Panc1 (cell line): Measurements from ENCODE around the gene MAP3K2. TPM values are rescaled to one million over a fixed set of nuclear protein-coding genes. Genes with fewer than 3 reads are reported as not detected.

ENCODE experiments used
- ATAC-seq: fragments of 200-7000 bp; cut with Tn5 transposase; 2 replicates; pipeline ENCODE4 v1.9.1; 2020; ENCODE audit warnings: mild to moderate bottlenecking, moderate library complexity
- BruUV-seq: library from RNA; stranded (reverse); fragments of 400-500 nt; replicated peaks from 2 replicates; lab custom pipeline; 2021; lab: Mats Ljungman, UMichigan
- CTCF ChIA-PET: fragments of 300-600 bp; sonication (Branson Sonifier 250); formaldehyde crosslinking; loops from one replicate; lab custom pipeline; 2022; ENCODE audit warnings: antibody characterized with exemption; lab: Charles Lee
- POLR2A ChIA-PET: fragments of 300-600 bp; sonication (Branson Sonifier 250); formaldehyde crosslinking; loops from one replicate; lab custom pipeline; 2022; ENCODE audit warnings: antibody characterized with exemption; lab: Charles Lee
- DNase-seq: peaks from one replicate; pipeline ENCODE4 v3.0.0-alpha.2; 2010; ENCODE audit warnings: low read depth, low spot score
- H3K27ac ChIP-seq: 2 replicates; pipeline ENCODE4 v1.5.1; 2011; ENCODE audit warnings: mild to moderate bottlenecking, low read length, inconsistent platforms
- H3K27me3 ChIP-seq: fragments of 200-500 bp; sonication (Bioruptor generic); 2 replicates; pipeline ENCODE4 v1.6.0; 2014; ENCODE audit warnings: low read length, inconsistent platforms; ENCODE audit not compliant: control insufficient read depth, insufficient read depth
- H3K36me3 ChIP-seq: fragments of 200-500 bp; sonication (Bioruptor generic); 2 replicates; pipeline ENCODE4 v1.5.1; 2014; ENCODE audit warnings: inconsistent platforms, mild to moderate bottlenecking, low read length, moderate library complexity; ENCODE audit not compliant: control insufficient read depth, insufficient read depth
- H3K4me1 ChIP-seq: 2 replicates; pipeline ENCODE4 v1.5.1; 2011; ENCODE audit warnings: inconsistent platforms, mild to moderate bottlenecking, low read length, moderate library complexity; ENCODE audit not compliant: control insufficient read depth, insufficient read depth
- H3K4me3 ChIP-seq, 2 experiments: 2 replicates each; pipeline ENCODE4 v1.5.1; 2011 to 2012; ENCODE audit warnings: low read depth in 2 of 2, low read length in 2 of 2, mild to moderate bottlenecking in 2 of 2, inconsistent platforms in 1 of 2, moderate library complexity in 1 of 2
- H3K9me3 ChIP-seq: fragments of 200-500 bp; sonication (Bioruptor generic); 2 replicates; pipeline ENCODE4 v1.5.1; 2014; ENCODE audit warnings: low read depth, mild to moderate bottlenecking, inconsistent platforms, low read length, moderate library complexity; ENCODE audit not compliant: control insufficient read depth, insufficient read depth
- POLR2AphosphoS5 ChIP-seq: IDR thresholded peaks from 2 replicates; pipeline ENCODE4 v1.6.1; 2012; ENCODE audit warnings: mild to moderate bottlenecking, low read depth, low read length, moderate library complexity
- SIN3A ChIP-seq: IDR thresholded peaks from 2 replicates; pipeline ENCODE4 v1.6.1; 2012; ENCODE audit warnings: low read depth, mild to moderate bottlenecking, low read length, moderate library complexity, borderline replicate concordance; ENCODE audit not compliant: insufficient read depth
- TCF7L2 ChIP-seq: IDR thresholded peaks from 2 replicates; pipeline ENCODE4 v1.6.1; 2011; ENCODE audit warnings: mild to moderate bottlenecking, low read depth, low read length, inconsistent platforms
- in situ Hi-C: cut with HindIII; loops from 2 replicates; pipeline ENCODE4 v1.10.0; 2016; ENCODE audit warnings: low sequenced_read_pairs, low pct_unique_long_range_greater_than_20kb
- intact Hi-C: fragments of 100-400 bp; cut with micrococcal nuclease; formaldehyde crosslinking; loops from one replicate; pipeline ENCODE4 v1.10.0; 2022; ENCODE audit not compliant: unreplicated experiment
- total RNA-seq: library from RNA; stranded (reverse); gene quantifications from one replicate; pipeline ENCODE4 v1.2.1, GENCODE V29; 2021; ENCODE audit not compliant: unreplicated experiment
- TF ChIP-seq, protein P1 (sequence below): fragments of 450-650 bp; IDR thresholded peaks from 2 replicates; pipeline ENCODE4 v1.5.1; 2017; ENCODE audit warnings: mild to moderate bottlenecking
- TF ChIP-seq, protein P2 (sequence below), 2 experiments: IDR thresholded peaks; 2 replicates each; pipeline ENCODE4 v1.6.1; 2011 to 2012; ENCODE audit warnings: low read depth in 2 of 2, control low read depth in 1 of 2, low read length in 1 of 2, mild to moderate bottlenecking in 1 of 2, moderate library complexity in 1 of 2; ENCODE audit not compliant: insufficient read depth in 1 of 2

MAP3K2 gene
- total RNA-seq, 1 experiment from 2014 or later = 70.6 TPM

DNA sequence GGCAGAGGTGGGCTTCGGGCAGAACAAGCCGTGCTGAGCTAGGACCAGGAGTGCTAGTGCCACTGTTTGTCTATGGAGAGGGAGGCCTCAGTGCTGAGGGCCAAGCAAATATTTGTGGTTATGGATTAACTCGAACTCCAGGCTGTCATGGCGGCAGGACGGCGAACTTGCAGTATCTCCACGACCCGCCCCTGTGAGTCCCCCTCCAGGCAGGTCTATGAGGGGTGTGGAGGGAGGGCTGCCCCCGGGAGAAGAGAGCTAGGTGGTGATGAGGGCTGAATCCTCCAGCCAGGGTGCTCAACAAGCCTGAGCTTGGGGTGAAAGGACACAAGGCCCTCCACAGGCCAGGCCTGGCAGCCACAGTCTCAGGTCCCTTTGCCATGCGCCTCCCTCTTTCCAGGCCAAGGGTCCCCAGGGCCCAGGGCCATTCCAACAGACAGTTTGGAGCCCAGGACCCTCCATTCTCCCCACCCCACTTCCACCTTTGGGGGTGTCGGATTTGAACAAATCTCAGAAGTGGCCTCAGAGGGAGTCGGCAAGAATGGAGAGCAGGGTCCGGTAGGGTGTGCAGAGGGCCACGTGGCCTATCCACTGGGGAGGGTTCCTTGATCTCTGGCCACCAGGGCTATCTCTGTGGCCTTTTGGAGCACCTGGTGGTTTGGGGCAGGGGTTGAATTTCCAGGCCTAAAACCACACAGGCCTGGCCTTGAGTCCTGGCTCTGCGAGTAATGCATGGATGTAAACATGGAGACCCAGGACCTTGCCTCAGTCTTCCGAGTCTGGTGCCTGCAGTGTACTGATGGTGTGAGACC is 30.7 kb upstream of the MAP3K2 start, which contains the start of gene PROC:
PROC (plus strand) TSS at position 128 of the 812 bp plus-strand sequence. CDS start 1,516 bp downstream, outside the sequence.
- ChIA-PET POLR2A (no interaction called here), CTCF (no interaction called here)
- Histone ChIP-seq H3K27ac (peak within 1 kb of the TSS; percentile 60; the same call in 1 of the 2 replicates), H3K27me3 (no peaks in the 10 kb centered on the region), H3K9me3 (no peaks in the 10 kb centered on the region), H3K36me3 (no peaks in the 10 kb centered on the region), H3K4me1 (peaks cover 46% of the 10 kb centered on the region), H3K4me3 (no peak within 1 kb of the TSS)
- BruUV-seq = no TSS peak
- intact Hi-C loops = loop anchor here (5.0 kb wide), 1 partner anchor 86 kb away; no protein-coding TSS in a partner anchor
- ATAC-seq (no peak), DNase-seq (no peak)
- TF ChIP-seq, protein P1, sequence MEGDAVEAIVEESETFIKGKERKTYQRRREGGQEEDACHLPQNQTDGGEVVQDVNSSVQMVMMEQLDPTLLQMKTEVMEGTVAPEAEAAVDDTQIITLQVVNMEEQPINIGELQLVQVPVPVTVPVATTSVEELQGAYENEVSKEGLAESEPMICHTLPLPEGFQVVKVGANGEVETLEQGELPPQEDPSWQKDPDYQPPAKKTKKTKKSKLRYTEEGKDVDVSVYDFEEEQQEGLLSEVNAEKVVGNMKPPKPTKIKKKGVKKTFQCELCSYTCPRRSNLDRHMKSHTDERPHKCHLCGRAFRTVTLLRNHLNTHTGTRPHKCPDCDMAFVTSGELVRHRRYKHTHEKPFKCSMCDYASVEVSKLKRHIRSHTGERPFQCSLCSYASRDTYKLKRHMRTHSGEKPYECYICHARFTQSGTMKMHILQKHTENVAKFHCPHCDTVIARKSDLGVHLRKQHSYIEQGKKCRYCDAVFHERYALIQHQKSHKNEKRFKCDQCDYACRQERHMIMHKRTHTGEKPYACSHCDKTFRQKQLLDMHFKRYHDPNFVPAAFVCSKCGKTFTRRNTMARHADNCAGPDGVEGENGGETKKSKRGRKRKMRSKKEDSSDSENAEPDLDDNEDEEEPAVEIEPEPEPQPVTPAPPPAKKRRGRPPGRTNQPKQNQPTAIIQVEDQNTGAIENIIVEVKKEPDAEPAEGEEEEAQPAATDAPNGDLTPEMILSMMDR = no peak
- TF ChIP-seq POLR2AphosphoS5 (no peak), SIN3A (no peak), TCF7L2 (no peak)
- TF ChIP-seq, protein P2, sequence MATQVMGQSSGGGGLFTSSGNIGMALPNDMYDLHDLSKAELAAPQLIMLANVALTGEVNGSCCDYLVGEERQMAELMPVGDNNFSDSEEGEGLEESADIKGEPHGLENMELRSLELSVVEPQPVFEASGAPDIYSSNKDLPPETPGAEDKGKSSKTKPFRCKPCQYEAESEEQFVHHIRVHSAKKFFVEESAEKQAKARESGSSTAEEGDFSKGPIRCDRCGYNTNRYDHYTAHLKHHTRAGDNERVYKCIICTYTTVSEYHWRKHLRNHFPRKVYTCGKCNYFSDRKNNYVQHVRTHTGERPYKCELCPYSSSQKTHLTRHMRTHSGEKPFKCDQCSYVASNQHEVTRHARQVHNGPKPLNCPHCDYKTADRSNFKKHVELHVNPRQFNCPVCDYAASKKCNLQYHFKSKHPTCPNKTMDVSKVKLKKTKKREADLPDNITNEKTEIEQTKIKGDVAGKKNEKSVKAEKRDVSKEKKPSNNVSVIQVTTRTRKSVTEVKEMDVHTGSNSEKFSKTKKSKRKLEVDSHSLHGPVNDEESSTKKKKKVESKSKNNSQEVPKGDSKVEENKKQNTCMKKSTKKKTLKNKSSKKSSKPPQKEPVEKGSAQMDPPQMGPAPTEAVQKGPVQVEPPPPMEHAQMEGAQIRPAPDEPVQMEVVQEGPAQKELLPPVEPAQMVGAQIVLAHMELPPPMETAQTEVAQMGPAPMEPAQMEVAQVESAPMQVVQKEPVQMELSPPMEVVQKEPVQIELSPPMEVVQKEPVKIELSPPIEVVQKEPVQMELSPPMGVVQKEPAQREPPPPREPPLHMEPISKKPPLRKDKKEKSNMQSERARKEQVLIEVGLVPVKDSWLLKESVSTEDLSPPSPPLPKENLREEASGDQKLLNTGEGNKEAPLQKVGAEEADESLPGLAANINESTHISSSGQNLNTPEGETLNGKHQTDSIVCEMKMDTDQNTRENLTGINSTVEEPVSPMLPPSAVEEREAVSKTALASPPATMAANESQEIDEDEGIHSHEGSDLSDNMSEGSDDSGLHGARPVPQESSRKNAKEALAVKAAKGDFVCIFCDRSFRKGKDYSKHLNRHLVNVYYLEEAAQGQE (IDR thresholded peaks at IDR 0.05; ENCODE audit: insufficient read depth in 1 of 2, low read depth in 2 of 2, low read length in 1 of 2) = no peak
- in situ Hi-C loops = loop anchor here (10.0 kb wide), 1 partner anchor 56 kb away; no protein-coding TSS in a partner anchor

DNA sequence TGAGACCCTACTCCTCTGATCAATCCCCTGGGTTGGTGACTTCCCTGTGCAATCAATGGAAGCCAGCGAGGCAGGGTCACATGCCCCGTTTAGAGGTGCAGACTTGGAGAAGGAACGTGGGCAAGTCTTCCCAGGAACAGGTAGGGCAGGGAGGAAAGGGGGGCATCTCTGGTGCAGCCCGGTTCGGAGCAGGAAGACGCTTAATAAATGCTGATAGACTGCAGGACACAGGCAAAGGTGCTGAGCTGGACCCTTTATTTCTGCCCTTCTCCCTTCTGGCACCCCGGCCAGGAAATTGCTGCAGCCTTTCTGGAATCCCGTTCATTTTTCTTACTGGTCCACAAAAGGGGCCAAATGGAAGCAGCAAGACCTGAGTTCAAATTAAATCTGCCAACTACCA is 29.6 kb upstream of the MAP3K2 start:
- H3K4me3 ChIP-seq = no peak overlapping the region
- H3K9me3 ChIP-seq = no peaks in the 10 kb centered on the region
- ATAC-seq = no peak
- no peaks in the 10 kb centered on the region for H3K27me3 ChIP-seq
- H3K4me1 ChIP-seq = peaks cover 46% of the 10 kb centered on the region
- intact Hi-C loops (loop anchor here (5.0 kb wide), 1 partner anchor 85 kb away; no protein-coding TSS in a partner anchor), in situ Hi-C loops (loop anchor here (10.0 kb wide), 1 partner anchor 57 kb away; no protein-coding TSS in a partner anchor)
- H3K36me3 ChIP-seq = no peaks in the 10 kb centered on the region
- BruUV-seq = no TSS peak
- ChIA-PET CTCF (interaction anchor here (0.7 kb wide), 1 partner anchor 52 kb away, joined by 3 read pairs; no protein-coding TSS in a partner anchor), POLR2A (no interaction called here)
- DNase-seq = no peak
- TF ChIP-seq, protein P1 = no peak
- no peak for TF ChIP-seq POLR2AphosphoS5
- TF ChIP-seq TCF7L2 = no peak
- no peak overlapping the region for H3K27ac ChIP-seq
